ENCODE results near the gene EWSR1.

Gene EWSR1

DNA sequence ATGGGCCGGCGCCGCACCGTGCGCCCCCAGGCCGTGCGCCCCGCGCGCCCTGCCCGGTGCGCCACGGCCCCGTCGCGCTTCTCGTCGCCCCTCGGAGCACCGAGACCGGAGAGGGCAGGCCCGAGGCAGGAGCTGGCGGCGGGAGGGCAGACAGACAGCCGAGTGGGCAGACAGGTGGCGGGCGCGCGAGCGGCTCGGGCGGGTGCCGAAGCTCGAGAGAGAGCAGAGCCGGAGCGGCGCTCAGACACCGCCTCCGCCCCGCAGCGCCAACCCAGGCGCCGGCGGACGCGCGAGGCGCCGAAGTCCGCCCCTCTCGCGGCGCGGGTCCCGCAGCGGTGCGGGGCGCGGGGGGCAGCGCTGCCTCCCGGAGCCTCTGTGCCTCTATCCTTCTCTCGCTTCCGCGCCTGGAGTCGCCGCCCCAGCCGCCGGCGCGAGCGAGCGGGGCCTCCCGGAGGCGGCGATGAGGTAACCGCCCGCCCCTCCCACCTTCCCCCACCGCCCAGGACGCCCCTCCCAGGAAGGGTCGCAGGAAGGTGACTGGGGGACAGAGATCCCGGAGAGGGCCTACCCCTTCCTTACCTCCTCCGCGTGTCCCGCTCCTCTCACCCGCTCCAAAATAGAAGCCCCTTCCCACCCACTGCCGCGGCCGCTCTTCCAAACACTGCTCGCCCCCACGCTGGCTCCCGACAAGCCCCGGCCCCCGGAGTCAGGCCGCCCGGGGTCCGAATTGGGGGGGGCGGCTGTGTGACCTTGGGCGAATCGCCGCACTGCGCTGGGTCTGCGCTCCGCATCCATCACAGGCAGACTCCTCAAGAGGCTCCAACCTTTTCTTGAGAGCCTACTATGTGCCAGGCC lies 47.4 kb downstream of the EWSR1 start, which contains the start of gene RASL10A:
TSS of gene RASL10A (minus strand) at position 412 of the 855 bp plus-strand sequence. CDS start 451 bp downstream, outside the sequence.
- DNase-seq (ENCODE audit: low read depth in 3 of 3): no peak

DNA sequence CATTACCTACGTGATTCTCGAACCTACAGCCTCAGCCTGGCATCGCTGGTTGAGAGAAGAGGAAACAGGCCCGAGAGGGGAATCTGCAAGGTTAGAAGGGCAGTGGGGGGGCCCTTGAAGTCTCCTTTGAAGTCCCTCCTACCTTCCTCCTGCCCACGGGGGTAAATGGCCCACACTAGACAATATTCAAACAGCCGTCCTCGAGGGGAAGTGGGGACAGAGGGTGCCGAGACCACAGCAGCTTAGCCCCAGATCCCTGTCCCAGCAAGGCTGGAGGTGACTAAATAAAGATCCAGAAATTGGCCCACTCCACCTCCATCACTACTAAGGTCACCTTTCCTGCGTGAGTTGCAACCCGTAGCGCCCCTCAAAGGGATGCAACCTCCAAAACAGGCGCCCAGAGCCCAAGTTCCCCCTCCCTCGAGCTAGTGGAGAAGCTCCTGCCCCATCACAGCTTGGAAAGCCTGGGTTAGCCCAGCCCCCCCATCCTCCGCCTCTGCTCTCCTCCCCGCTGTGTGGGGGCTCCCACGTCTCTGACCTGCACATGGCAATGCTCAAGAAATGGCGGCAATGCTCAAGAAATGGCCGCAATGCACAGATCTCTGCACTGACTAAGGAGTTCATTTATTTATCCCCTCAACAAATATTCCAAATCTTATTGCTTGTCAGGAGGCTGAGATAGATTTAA lies 48.2 kb downstream of the EWSR1 start:
- DNase-seq (ENCODE audit: low read depth in 3 of 3): no peak

DNA sequence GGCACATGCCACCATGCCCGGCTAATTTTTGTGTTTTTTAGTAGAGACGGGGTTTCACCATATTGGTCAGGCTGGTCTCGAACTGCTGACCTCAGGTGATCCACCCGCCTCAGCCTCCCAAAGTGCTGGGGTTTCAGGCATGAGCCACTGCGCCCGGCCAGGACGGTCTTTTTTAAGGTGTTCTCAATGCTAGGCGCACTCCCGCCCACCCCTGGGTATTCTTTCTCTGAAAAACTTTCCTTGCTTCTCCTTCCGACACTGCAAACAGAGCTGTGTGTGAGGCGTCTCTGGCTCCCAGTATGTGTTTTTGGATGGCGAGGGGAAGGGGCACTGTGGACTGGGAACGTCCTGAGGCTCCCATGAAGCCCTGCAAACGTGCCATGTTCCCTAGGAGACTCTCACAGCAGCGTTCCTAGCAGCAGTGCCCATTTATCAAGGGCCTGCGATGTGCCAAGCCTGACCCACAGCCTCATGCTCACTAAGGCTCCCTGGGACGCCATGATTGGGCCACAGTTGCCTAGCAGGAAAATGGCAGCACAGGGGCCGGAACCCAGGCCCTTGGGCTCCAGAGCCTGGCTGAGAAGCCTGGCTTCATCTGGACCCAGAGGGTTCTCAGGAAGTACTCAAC lies 49.9 kb downstream of the EWSR1 start:
- no peak for DNase-seq (ENCODE audit: low read depth in 3 of 3)

GRCh38 chr22:29319072-29319471 lies 51.0 kb downstream of the EWSR1 start:
- no peak for DNase-seq (ENCODE audit: low read depth in 3 of 3)

DNA sequence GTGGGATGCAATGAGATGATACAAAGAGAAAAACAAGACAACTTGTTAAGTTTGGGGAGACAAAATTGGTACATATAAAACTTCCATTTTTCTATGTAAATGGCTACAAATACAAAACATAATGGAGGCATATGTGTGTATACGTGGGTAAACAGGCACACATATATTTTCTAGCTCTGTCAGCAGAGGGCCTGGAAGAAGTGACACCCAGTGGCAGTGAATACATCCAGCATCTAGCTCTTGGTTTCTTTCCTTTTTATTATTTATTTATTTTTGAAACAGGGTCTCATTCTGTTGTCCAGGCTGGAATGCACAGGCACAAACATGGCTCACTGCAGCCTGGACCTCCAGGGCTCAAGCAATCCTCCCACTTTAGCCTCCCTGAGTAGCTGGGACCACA lies 52.5 kb downstream of the EWSR1 start:
- no peak for DNase-seq (ENCODE audit: low read depth in 3 of 3)

GRCh38 chr22:29323641-29324040 lies 55.6 kb downstream of the EWSR1 start:
- DNase-seq (ENCODE audit: low read depth in 3 of 3): no peak

- DNase-seq (ENCODE audit: low read depth in 3 of 3): no peak
Measured at GRCh38 chr22:29325356-29325755, 57.3 kb downstream of the EWSR1 start.

- DNase-seq (ENCODE audit: low read depth in 3 of 3): no peak
Measured at GRCh38 chr22:29325785-29326315, 57.8 kb downstream of the EWSR1 start.

DNA sequence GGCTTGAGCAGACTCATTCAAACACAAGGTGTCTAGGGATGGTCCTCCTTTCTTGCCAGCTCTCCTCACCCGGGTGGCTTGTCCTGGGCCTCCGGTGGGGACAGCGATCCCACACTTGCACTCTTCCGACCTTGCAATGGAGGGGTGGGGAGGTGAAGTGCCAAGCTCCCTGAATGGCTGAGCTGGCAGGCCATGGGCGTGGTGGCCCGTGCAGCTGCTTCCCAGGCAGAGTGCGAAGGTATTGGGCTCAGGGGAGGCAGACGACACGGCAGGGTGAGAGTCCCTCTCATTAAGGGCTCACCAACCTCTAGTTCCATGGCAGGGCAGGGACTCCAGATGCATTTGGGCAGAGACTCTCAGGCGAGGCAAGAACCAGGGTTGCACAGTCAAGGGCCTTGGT lies 58.4 kb downstream of the EWSR1 start:
- DNase-seq (ENCODE audit: low read depth in 3 of 3): no peak

DNA sequence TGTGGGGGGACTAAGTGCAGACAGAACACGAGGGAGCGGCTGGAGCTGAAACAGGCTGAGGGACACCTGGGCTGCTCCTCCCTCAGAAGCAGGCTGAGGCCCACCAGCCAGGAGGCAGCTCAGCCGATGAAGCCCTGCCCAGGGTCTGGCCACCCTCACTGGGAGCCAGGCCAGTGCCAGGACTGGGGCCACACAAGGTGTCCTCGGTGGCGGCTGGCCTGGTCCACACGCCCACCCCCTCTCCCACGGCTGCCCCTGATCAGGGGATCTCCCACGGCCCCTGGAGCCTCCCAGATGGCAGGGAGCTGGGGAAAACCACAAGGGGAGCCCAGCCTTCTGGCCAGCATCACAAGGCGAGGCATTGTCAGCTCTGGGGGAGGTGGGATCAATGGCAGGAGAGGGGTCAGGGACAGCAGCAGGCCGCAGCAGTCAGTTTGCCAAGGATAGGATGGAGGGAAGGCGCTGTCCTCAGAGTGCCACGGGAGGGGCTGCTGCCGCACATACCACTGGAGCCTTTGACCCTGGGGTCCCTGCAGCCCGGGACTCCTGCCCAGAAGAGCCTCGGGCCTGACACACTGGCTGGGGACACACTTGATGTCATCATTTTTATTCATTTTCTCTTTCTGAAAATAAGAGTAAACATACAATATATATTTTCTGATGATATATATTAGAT lies 59.2 kb downstream of the EWSR1 start:
- DNase-seq (ENCODE audit: low read depth in 3 of 3): no peak

DNA sequence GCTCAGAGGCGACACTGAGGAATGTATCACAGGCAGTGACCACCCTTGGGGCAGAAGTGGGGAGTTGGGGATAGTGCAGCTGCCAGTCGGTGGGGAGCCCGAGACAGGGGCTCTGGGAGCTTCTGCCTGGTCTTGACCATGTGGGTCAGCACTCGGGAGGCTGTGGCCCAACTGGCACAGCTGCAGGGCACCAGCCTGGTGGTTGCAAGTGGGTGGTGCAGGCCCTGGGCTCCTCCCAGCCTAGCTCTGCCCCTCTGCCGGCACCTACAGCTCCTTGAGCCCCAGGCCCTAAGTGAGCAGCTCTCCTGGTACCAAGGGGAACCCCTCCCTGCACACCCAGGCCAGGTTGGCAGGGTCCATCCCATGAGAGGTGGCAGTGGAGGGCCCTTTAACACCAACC lies 60.0 kb downstream of the EWSR1 start:
- no peak for DNase-seq (ENCODE audit: low read depth in 3 of 3)

- DNase-seq (ENCODE audit: low read depth in 3 of 3): no peak
Measured at GRCh38 chr22:29328566-29329500, 60.8 kb downstream of the EWSR1 start.

DNA sequence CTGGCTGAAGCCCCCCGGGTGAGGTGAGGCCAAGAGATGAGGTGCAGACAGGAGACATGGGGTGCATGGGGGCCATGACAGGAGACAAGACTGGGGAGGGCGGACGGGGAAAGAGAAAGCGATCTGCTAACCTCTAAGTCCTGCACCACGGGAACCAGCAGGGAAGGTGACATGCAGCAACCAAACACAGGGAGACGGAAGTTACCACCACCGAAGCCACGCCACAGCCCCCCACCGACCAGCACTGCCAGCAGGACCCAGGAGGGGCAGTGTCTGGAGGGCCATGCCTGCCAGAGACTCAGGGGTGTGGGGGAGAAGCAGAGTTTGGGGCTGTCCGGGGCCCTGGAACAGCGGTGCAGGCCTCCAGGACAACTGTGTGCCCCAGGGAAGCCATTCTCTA lies 61.5 kb downstream of the EWSR1 start:
- DNase-seq (ENCODE audit: low read depth in 3 of 3): no peak

DNA sequence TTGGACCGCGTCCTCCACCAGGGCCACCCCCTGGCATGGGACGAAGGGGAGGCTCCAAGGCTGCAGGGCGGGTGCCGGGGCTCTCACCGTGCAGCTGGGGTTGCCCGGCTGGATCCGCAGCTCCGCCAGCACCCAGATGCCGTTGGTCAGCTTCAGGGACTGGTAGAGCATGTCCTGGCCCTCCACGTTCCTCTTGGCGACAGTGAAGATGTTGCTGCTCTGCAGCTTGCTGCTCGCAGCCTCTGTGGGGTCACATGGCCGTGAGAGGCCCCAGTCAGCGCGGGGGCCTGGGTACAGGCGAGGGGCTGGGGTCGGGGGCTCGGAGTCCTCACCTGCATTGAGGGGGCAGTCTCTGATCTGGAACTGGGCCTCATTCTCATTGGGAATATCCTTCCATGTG lies 62.2 kb downstream of the EWSR1 start:
- no peak for DNase-seq (ENCODE audit: low read depth in 3 of 3)

GRCh38 chr22:29330753-29331152 lies 62.7 kb downstream of the EWSR1 start:
- DNase-seq (ENCODE audit: low read depth in 3 of 3): no peak

DNA sequence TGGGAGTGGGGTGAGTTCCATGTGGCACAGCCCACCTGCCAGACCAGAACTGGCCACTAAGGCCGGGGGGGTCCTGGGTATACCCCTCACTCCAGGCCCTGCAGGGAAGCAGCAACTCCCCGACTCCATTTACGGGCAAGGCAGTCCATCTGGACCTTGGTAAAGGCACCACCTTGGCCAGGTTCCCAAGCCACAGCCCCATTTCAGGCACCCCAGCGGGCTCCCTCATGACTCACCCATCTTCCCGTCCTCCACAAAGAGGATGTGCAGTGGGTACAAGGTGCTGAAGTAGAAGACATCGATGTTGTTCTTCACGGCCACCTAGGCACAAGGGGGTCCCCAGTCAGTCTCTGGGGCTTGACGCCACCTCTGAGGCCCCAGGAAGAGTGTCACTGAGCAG lies 63.1 kb downstream of the EWSR1 start:
- no peak for DNase-seq (ENCODE audit: low read depth in 3 of 3)

GRCh38 chr22:29331658-29332300 lies 63.7 kb downstream of the EWSR1 start:
- DNase-seq (ENCODE audit: low read depth in 3 of 3): no peak

GRCh38 chr22:29332886-29333496 lies 64.9 kb downstream of the EWSR1 start:
- no peak for DNase-seq (ENCODE audit: low read depth in 3 of 3)

DNA sequence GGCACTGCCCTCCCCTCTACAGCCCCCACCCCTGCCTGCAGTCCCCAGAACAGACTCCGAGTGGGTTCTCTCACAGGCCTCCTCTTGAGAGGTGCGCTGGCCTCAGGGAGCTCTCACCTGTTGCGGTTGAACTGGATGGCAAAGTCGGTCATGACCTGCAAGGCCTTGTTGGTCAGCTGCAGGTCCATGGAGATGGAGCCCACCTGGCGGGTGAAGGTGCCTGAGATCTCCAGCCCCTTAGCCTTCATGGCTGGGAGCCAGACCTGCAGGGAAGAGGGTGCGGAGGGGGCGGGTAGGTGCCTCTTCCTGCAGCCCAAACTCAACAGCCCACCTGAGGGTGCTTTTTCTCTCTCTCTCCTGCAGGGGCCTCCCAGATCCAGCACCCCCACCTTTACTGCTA lies 66.1 kb downstream of the EWSR1 start:
- no peak for DNase-seq (ENCODE audit: low read depth in 3 of 3)
